GM10248 (cell line): Measurements from ENCODE around the gene SLC27A4.

Experiments used
- CTCF ChIA-PET: fragments of 300-600 bp; sonication (Branson Sonifier 250); formaldehyde crosslinking; extraction: SDS; loops from one replicate; lab custom pipeline; 2021; ENCODE audit warnings: antibody characterized with exemption; lab: Yijun Ruan, JAX
- POLR2A ChIA-PET: fragments of 350-650 bp; sonication (Branson Sonifier 250); formaldehyde crosslinking; extraction: SDS; loops from one replicate; lab custom pipeline; 2020; ENCODE audit warnings: antibody characterized with exemption; lab: Yijun Ruan, JAX
- DNase-seq: peaks from one replicate; pipeline ENCODE4 v3.0.0; 2012; ENCODE audit errors: extremely low spot score
- CTCF ChIP-seq: IDR thresholded peaks from 2 replicates; pipeline ENCODE4 v1.5.1; 2012; ENCODE audit warnings: mild to moderate bottlenecking, low read depth; ENCODE audit errors: extremely low read depth, missing control alignments, control extremely low read depth

SLC27A4 gene

GRCh38 chr9:128323212-128323730 is 17.1 kb upstream of the SLC27A4 start:
- TF ChIP-seq CTCF = no peak
- ChIA-PET CTCF (interaction anchor here (2.4 kb wide), 1 partner anchor 39 kb away, joined by 10 read pairs; no protein-coding TSS in a partner anchor), POLR2A (interaction anchor here (0.5 kb wide), 1 partner anchor 10 kb away, joined by 4 read pairs; no protein-coding TSS in a partner anchor)
- no peak for DNase-seq

GRCh38 chr9:128323791-128324190 is 16.5 kb upstream of the SLC27A4 start:
- ChIA-PET CTCF (interaction anchor here (2.4 kb wide), 1 partner anchor 38 kb away, joined by 10 read pairs; no protein-coding TSS in a partner anchor), POLR2A (interaction anchor here (0.6 kb wide), 1 partner anchor 315 kb away, joined by 3 read pairs; no protein-coding TSS in a partner anchor)
- DNase-seq = no peak
- TF ChIP-seq CTCF = no peak

GRCh38 chr9:128324401-128324800 is 15.9 kb upstream of the SLC27A4 start:
- ChIA-PET CTCF (interaction anchor here (1.3 to 2.4 kb wide), 3 partner anchors 17 to 115 kb away, joined by 3 to 10 read pairs (median 5); no protein-coding TSS in a partner anchor), POLR2A (interaction anchor here (0.6 kb wide), 1 partner anchor 315 kb away, joined by 3 read pairs; no protein-coding TSS in a partner anchor)
- TF ChIP-seq CTCF = no peak
- no peak for DNase-seq

- CTCF ChIA-PET = interaction anchor here (1.1 to 2.4 kb wide), 4 partner anchors 11 to 113 kb away, joined by 3 to 10 read pairs (median 4); no protein-coding TSS in a partner anchor
- POLR2A ChIA-PET = no interaction called here
- DNase-seq = no peak
- TF ChIP-seq CTCF = no peak
Observed at GRCh38 chr9:128325629-128326028, 14.7 kb upstream of the SLC27A4 start.

- no peak for TF ChIP-seq CTCF
- DNase-seq = no peak
- ChIA-PET CTCF (interaction anchor here (0.9 to 1.6 kb wide), 4 partner anchors 8 to 38 kb away, joined by 3 to 4 read pairs (median 4); no protein-coding TSS in a partner anchor), POLR2A (no interaction called here)
Observed at GRCh38 chr9:128333451-128333869, 6.9 kb upstream of the SLC27A4 start.

GRCh38 chr9:128335161-128335560 is 5.2 kb upstream of the SLC27A4 start:
- POLR2A ChIA-PET = interaction anchor here (1.1 kb wide), 1 partner anchor 36 kb away, joined by 3 read pairs; the partner anchor contains the start of gene URM1
- DNase-seq = no peak
- no peak for TF ChIP-seq CTCF
- CTCF ChIA-PET = interaction anchor here (0.9 to 2.4 kb wide), 6 partner anchors 9 to 40 kb away, joined by 3 to 7 read pairs (median 4); no protein-coding TSS in a partner anchor
